ENCODE measurements around the gene SNX19.

The SNX19 gene

DNA sequence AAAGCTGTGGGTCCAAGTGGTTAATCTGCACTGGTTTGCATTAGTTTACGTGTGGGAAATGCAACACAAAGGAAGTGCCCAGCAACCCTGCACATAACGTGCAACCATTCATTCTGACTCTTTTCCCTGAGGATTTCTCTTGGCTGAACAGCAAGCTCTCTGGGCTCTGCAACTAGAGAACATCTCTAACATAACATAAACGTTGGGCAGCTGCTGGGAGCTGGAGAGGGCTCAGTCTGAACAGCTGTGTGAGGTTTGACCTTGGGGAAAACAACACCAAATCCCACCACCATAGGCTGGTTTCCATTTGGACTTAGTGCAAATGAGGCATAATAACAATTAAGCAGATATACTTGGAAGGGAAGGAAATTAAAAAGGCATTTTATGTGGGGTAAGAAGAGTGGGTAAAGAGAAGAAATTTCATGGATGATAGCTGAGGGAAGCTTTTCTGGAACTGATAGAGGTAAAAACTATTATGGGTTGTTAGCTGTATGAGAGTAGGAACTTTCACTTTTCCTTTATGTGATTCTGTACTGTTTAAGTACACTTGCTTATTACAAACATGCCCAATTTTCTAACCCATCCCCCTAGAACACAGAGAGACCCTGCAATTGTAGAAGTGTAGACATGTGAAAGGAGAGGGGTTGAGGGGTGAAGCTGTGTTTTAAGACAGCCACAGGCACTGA, 76.2 kb downstream of the SNX19 start:
- DNase-seq: no peak

DNA sequence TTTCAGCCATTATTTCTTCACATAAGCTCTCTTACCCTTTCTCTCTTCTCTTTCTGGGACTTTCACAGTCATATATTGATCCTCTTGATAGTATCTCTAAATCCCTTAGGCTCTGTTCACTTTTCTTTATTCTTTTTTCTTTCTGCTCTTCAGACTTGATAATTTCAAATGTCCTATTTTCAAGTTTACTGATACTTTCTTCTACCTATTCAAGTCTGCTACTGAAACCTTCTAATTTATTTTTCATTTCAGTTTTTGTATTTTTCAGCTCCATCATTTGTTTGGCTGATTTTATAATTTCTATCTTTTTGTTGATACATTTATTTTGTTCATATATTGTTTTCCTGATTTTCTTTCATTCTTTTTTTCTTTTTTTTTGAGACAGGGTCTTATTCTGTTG, 79.1 kb downstream of the SNX19 start:
- no peak for DNase-seq

GRCh38 chr11:130834886-130835285, 81.4 kb downstream of the SNX19 start:
- DNase-seq: no peak

DNA sequence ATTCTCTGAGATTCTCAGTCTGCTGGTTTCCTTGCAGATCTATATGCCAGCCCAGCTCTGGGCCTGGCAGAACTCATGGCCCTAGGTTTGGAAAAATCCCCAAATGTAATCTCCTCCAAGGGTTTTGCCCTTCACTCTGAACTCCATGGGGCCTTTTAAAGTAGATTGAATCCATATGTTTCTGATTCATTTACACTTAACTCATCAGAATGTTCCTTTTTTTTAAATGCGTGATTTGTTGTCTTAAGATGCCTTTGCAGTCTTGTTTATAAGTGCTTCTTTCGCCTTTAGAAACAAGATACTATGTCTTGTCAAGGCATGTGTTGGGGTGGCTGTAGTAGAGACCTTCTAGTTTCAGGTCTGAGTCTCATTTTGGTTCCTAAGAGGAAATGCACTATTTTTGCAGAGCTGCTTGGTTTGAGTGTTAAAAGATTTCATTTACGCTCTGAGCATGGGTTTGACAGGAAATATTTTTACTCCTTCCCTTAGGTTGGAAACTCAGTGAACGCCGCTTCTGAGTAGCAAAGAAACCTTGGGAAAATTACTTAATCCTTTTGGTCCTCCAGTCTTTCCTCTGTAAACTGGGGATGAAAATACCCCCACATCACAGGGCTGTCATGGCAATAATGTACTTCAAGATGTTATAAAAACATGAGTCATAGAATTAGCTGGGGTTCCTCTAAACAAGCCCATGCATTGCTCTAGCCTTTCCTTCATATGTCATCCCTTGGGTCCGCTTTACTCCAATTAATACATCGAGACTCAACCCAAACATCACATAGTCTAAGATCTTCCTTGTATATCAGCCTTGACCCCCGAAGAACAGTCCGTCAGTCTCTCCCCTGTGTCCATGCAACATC, 83.5 kb downstream of the SNX19 start:
- DNase-seq: no peak

- no peak for DNase-seq
Measured at GRCh38 chr11:130831976-130832375, 84.3 kb downstream of the SNX19 start.

DNA sequence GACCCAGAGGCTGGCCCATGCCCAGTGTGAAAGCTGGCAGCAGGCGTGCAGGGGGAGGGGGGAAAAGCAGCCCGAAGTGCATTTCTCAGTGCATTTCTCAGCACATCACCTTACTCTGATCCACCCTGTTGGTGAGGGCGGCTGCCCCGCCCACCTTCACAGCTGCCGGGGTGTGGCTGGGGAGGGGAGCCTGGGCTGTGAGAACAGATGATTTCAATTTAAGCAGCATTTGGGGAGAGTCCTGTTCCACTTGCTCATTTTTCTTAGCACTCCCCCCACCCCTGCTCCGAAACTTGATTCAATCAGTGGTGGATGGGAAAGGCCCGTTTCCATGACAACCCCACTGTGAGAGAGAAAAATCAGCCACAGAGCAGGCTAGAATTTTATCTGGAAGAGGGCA, 84.8 kb downstream of the SNX19 start:
- no peak for DNase-seq

DNA sequence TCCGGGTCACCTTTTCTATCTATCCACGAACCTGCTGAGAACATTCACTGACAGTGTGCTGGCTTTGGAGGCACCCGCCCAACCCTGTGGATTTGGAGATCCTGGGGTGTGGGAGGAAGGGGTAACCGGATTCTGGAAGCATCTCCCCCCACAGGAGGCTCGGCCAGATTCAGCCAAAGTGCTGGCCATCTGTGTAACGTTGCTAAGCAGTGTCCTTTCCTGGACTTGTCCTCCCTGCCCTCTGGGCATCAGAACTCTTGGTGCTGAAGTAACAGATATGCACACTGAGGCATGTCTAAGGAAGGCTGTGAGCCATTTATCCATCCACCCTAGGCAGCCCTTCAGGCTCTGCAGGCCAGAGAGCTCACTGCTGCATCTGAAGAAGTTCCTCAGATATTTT, 85.7 kb downstream of the SNX19 start:
- DNase-seq: no peak

GRCh38 chr11:130829920-130830511, 86.3 kb downstream of the SNX19 start:
- no peak for DNase-seq

GRCh38 chr11:130828741-130829140, 87.5 kb downstream of the SNX19 start:
- no peak for DNase-seq

- peak in 1 of 2 donors; percentile 10 for DNase-seq
Measured at GRCh38 chr11:130827451-130828377, 88.6 kb downstream of the SNX19 start.

DNA sequence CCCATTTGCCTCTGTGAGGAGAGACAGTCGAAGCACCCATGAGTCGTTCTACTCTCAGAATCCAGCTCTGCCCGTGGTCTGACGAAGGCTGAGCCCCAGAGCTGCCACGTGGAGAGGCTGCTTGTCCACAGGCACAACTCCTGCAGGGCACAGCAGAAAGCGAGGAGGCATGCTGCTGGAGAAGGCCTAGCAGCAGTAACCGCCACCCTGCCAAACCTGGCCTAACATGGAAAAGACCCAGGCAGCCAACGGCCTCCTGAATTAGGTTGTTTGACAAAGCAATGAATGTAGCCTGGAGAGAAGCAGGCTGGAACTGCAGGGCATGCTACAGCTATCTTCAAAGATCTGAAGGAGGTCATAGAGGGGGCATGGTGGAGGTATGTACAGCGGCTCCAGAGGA, 89.7 kb downstream of the SNX19 start:
- no peak for DNase-seq

GRCh38 chr11:130825983-130826382, 90.3 kb downstream of the SNX19 start:
- no peak for DNase-seq

DNA sequence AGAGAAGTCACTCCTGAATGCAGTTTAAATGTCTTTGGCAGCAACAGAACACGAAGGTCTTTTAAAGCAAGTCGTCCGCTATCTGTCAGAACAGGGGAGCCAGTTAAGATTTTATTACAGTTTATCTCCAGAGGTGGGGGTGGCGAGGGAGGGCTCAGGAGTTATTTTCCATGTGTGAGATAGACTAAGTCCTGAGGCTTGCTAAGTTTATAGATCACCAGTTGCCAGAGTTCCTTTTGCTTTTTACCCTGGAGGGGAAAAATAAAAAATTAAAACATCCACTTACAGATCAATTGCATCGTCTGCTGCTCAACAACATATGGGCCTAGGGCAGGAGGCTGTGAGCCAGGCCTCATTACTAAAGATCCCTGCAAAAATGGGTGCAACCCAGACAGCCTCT, 90.7 kb downstream of the SNX19 start:
- DNase-seq: no peak
